GM23338 (cell line): Measurements from ENCODE around the gene GGNBP2.
"Not testable (repeated sequence)": the region's sequence is repeated elsewhere in the genome, so short reads cannot be mapped to it uniquely, and the experiment has no call there.

Source experiments
- ETS1 ChIP-seq: IDR thresholded peaks from 2 replicates; pipeline ENCODE4 v1.6.1; 2016; ENCODE audit warnings: antibody characterized with exemption
- EZH2 ChIP-seq: fragments of 200-600 bp; sonication (generic); IDR thresholded peaks from one replicate; pipeline ENCODE4 v1.8.0; 2017; ENCODE audit warnings: antibody characterized with exemption, mild to moderate bottlenecking, low read depth; ENCODE audit not compliant: unreplicated experiment
- EZH2phosphoT487 ChIP-seq: fragments of 200-600 bp; sonication (generic); IDR thresholded peaks from one replicate; pipeline ENCODE4 v1.8.1; 2018; ENCODE audit warnings: antibody characterized with exemption; ENCODE audit not compliant: unreplicated experiment
- NANOG ChIP-seq: IDR thresholded peaks from 2 replicates; pipeline ENCODE4 v1.6.1; 2016; ENCODE audit warnings: antibody characterized with exemption, borderline replicate concordance
- POLR2AphosphoS5 ChIP-seq: IDR thresholded peaks from 2 replicates; pipeline ENCODE4 v1.6.1; 2016; ENCODE audit warnings: antibody characterized with exemption, low read depth
- ZNF114 ChIP-seq: fragments of 250-450 bp; sonication (Bioruptor Pico); IDR thresholded peaks from 2 replicates; pipeline ENCODE4 v1.5.0; 2020; ENCODE audit warnings: mild to moderate bottlenecking, moderate library complexity
- ZNF331 ChIP-seq: fragments of 250-450 bp; sonication (Bioruptor Pico); IDR thresholded peaks from 2 replicates; pipeline ENCODE4 v1.5.0; 2020; ENCODE audit warnings: low read depth, mild to moderate bottlenecking, moderate library complexity
- TF ChIP-seq, protein P1 (sequence below), 2 experiments: fragments of 200-600 bp in 1 of 2; sonication (generic) in 1 of 2; conservative IDR thresholded peaks; 2 replicates each; pipeline versions ENCODE4 v1.5.1 to v1.6.1; 2016 to 2017; ENCODE audit warnings: antibody characterized with exemption in 2 of 2, low read depth in 2 of 2, mild to moderate bottlenecking in 2 of 2, moderate library complexity in 1 of 2
- TF ChIP-seq, protein P2 (sequence below): IDR thresholded peaks from one replicate; pipeline ENCODE4 v1.6.1; 2018; ENCODE audit warnings: antibody characterized with exemption; ENCODE audit not compliant: unreplicated experiment

GRCh38 chr17:36508439-36508838, 36.3 kb upstream of the GGNBP2 start:
- TF ChIP-seq, protein P1, sequence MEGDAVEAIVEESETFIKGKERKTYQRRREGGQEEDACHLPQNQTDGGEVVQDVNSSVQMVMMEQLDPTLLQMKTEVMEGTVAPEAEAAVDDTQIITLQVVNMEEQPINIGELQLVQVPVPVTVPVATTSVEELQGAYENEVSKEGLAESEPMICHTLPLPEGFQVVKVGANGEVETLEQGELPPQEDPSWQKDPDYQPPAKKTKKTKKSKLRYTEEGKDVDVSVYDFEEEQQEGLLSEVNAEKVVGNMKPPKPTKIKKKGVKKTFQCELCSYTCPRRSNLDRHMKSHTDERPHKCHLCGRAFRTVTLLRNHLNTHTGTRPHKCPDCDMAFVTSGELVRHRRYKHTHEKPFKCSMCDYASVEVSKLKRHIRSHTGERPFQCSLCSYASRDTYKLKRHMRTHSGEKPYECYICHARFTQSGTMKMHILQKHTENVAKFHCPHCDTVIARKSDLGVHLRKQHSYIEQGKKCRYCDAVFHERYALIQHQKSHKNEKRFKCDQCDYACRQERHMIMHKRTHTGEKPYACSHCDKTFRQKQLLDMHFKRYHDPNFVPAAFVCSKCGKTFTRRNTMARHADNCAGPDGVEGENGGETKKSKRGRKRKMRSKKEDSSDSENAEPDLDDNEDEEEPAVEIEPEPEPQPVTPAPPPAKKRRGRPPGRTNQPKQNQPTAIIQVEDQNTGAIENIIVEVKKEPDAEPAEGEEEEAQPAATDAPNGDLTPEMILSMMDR (conservative IDR thresholded peaks at IDR 0.05; ENCODE audit: low read depth in 2 of 2) = not testable (repeated sequence)
- not testable (repeated sequence) for TF ChIP-seq ZNF114 (CRISPR knock-in tag); EZH2; POLR2AphosphoS5; NANOG; ZNF331 (CRISPR knock-in tag); EZH2phosphoT487; ETS1
- TF ChIP-seq, protein P2, sequence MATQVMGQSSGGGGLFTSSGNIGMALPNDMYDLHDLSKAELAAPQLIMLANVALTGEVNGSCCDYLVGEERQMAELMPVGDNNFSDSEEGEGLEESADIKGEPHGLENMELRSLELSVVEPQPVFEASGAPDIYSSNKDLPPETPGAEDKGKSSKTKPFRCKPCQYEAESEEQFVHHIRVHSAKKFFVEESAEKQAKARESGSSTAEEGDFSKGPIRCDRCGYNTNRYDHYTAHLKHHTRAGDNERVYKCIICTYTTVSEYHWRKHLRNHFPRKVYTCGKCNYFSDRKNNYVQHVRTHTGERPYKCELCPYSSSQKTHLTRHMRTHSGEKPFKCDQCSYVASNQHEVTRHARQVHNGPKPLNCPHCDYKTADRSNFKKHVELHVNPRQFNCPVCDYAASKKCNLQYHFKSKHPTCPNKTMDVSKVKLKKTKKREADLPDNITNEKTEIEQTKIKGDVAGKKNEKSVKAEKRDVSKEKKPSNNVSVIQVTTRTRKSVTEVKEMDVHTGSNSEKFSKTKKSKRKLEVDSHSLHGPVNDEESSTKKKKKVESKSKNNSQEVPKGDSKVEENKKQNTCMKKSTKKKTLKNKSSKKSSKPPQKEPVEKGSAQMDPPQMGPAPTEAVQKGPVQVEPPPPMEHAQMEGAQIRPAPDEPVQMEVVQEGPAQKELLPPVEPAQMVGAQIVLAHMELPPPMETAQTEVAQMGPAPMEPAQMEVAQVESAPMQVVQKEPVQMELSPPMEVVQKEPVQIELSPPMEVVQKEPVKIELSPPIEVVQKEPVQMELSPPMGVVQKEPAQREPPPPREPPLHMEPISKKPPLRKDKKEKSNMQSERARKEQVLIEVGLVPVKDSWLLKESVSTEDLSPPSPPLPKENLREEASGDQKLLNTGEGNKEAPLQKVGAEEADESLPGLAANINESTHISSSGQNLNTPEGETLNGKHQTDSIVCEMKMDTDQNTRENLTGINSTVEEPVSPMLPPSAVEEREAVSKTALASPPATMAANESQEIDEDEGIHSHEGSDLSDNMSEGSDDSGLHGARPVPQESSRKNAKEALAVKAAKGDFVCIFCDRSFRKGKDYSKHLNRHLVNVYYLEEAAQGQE = not testable (repeated sequence)
